ENCODE data around the gene MGLL.

MGLL gene

DNA sequence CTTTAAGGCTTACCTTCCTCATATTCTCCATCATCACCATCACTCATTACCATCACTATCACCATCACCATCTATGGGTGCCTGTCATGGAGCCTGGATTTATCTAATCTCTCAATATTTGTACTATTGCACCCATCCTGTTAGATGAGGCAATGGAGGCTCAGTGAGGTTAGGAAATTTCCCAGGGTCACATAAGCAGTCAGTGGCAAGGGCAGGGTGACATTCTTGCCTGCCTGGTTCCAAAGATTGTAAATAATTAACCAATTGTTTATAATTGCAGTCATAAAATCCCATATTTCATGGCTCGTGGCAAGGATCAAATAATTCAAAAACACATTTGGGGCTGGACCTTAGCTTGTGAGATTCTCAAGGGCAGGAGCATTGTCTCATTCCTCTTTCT lies 55.2 kb downstream of the MGLL start:
- no peak for TF ChIP-seq CTCF (IDR thresholded peaks at IDR 0.05; ENCODE audit: insufficient read depth, low read depth, low read length, missing control alignments)
- no peak for DNase-seq (ENCODE audit: low read depth)
- no peak overlapping the region for H3K4me3 ChIP-seq (ENCODE audit: low read depth, low read length)

- H3K4me3 ChIP-seq (ENCODE audit: low read depth, low read length) = peak overlapping the region; percentile 58
- TF ChIP-seq CTCF (IDR thresholded peaks at IDR 0.05; ENCODE audit: insufficient read depth, low read depth, low read length, missing control alignments) = no peak
- DNase-seq (ENCODE audit: low read depth) = no peak
Observed at GRCh38 chr3:127765735-127766134, 56.6 kb downstream of the MGLL start.

- H3K4me3 ChIP-seq (ENCODE audit: low read depth, low read length) = peak overlapping the region; percentile 58
- TF ChIP-seq CTCF (IDR thresholded peaks at IDR 0.05; ENCODE audit: insufficient read depth, low read depth, low read length, missing control alignments) = no peak
- DNase-seq (ENCODE audit: low read depth) = peak; percentile 67
Observed at GRCh38 chr3:127764841-127765362, 57.4 kb downstream of the MGLL start.

GRCh38 chr3:127764301-127764700 lies 58.0 kb downstream of the MGLL start:
- no peak for TF ChIP-seq CTCF (IDR thresholded peaks at IDR 0.05; ENCODE audit: insufficient read depth, low read depth, low read length, missing control alignments)
- peak; percentile 54 for DNase-seq (ENCODE audit: low read depth)
- peak overlapping the region; percentile 58 for H3K4me3 ChIP-seq (ENCODE audit: low read depth, low read length)

GRCh38 chr3:127763816-127764215 lies 58.5 kb downstream of the MGLL start:
- DNase-seq (ENCODE audit: low read depth) = peak; percentile 38
- peak overlapping the region; percentile 58 for H3K4me3 ChIP-seq (ENCODE audit: low read depth, low read length)
- no peak for TF ChIP-seq CTCF (IDR thresholded peaks at IDR 0.05; ENCODE audit: insufficient read depth, low read depth, low read length, missing control alignments)

- no peak for TF ChIP-seq CTCF (IDR thresholded peaks at IDR 0.05; ENCODE audit: insufficient read depth, low read depth, low read length, missing control alignments)
- H3K4me3 ChIP-seq (ENCODE audit: low read depth, low read length) = peak overlapping the region; percentile 58
- no peak for DNase-seq (ENCODE audit: low read depth)
Observed at GRCh38 chr3:127763337-127763736, 59.0 kb downstream of the MGLL start.

DNA sequence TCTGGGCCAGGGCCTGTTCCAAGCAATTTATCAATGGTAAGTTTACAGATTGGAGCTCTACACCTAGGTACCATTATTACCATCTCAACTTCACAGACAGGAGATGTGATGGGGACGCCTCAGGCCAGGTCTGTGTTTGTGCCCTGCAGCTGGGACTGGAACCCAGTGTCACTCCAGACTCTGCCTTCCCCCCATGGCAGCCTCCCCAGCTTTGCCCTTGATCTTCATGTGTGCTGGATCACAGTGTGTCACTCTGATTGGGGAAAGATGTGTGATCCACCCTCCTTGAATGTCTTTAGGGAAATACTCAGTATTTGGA lies 59.6 kb downstream of the MGLL start:
- no peak for DNase-seq (ENCODE audit: low read depth)
- TF ChIP-seq CTCF (IDR thresholded peaks at IDR 0.05; ENCODE audit: insufficient read depth, low read depth, low read length, missing control alignments) = no peak
- H3K4me3 ChIP-seq (ENCODE audit: low read depth, low read length) = peak overlapping the region; percentile 58
